Lower leg skin (tissue), 4 donors: ENCODE data around the gene C1orf210. TPM values are rescaled to one million over a fixed set of nuclear protein-coding genes. Genes with fewer than 3 reads are reported as not detected.

ENCODE experiments used
- DNase-seq, 2 donors: peaks; one replicate each; pipeline ENCODE4 v3.0.0-alpha.2; 2019; ENCODE audit warnings: low spot score in 2 of 2
- H3K4me3 ChIP-seq: fragments of 200-600 bp; sonication (generic); 2 replicates; pipeline ENCODE4 v1.5.1; 2017; ENCODE audit warnings: mild to moderate bottlenecking, low read depth; ENCODE audit not compliant: poor library complexity, severe bottlenecking
- CTCF ChIP-seq, 3 donors: fragments of 450-650 bp; IDR thresholded peaks; one replicate each; pipeline ENCODE4 v1.5.1; 2016; ENCODE audit warnings: antibody characterized with exemption in 3 of 3, mild to moderate bottlenecking in 3 of 3, moderate library complexity in 2 of 3
- POLR2A ChIP-seq, 2 donors: fragments of 450-650 bp; IDR thresholded peaks; one replicate each; pipeline ENCODE4 v1.6.1; 2016 to 2017; ENCODE audit warnings: antibody characterized with exemption in 2 of 2, mild to moderate bottlenecking in 1 of 2, moderate library complexity in 1 of 2
- whole genome bisulfite sequencing, 2 donors: methylation state at CpG; one replicate each; pipeline ENCODE4 v1.1.5; 2018; 5-methylcytosine and 5-hydroxymethylcytosine counted together
- intact Hi-C: fragments of 100-400 bp; cut with DNase I; formaldehyde crosslinking; loops from one replicate; pipeline ENCODE4 v1.15.0; 2023; ENCODE audit warnings: low total_unique reads
- total RNA-seq, 4 donors: library from RNA; depleted of rRNA; stranded (reverse); fragments of >200 nt; gene quantifications; one replicate each; pipeline ENCODE4 v1.1.0, GENCODE V29; 2016

The C1orf210 gene
- total RNA-seq, 4 donors from 2014 or later: 16.1 to 28.2 (median 25.4) TPM

- 87 to 88% methylated on average over 6 of the region's 6 CpGs for WGBS, 2 donors
Observed at GRCh38 chr1:43305926-43306687, 20.7 kb upstream of the C1orf210 start.

GRCh38 chr1:43305461-43305860 is 20.1 kb upstream of the C1orf210 start:
- 70 to 93% methylated on average over 3 of the region's 3 CpGs for WGBS, 2 donors
- no peak overlapping the region for H3K4me3 ChIP-seq
- DNase-seq: no peak
- TF ChIP-seq POLR2A (IDR thresholded peaks at IDR 0.05) (no peak), CTCF (IDR thresholded peaks at IDR 0.05) (no peak)
- intact Hi-C loops: no loop called here

More at GRCh38 chr1:43305926-43306687, 20.7 kb upstream of the C1orf210 start:
- TF ChIP-seq CTCF (IDR thresholded peaks at IDR 0.05) (no peak), POLR2A (IDR thresholded peaks at IDR 0.05) (no peak)
- intact Hi-C loops: no loop called here
- no peak for DNase-seq
- no peak overlapping the region for H3K4me3 ChIP-seq

- DNase-seq: no peak
- TF ChIP-seq CTCF (IDR thresholded peaks at IDR 0.05): no peak
- no peak for TF ChIP-seq POLR2A (IDR thresholded peaks at IDR 0.05)
Observed at GRCh38 chr1:43304771-43305300, 19.5 kb upstream of the C1orf210 start.

GRCh38 chr1:43304314-43304681 is 18.9 kb upstream of the C1orf210 start:
- H3K4me3 ChIP-seq: no peak overlapping the region
- intact Hi-C loops: no loop called here
- no peak for DNase-seq

More at GRCh38 chr1:43304771-43305300, 19.5 kb upstream of the C1orf210 start:
- intact Hi-C loops: no loop called here
- WGBS, 2 donors: 92 to 93% methylated on average over 46 of the region's 46 CpGs
- H3K4me3 ChIP-seq: no peak overlapping the region

GRCh38 chr1:43303471-43304313 is 18.3 kb upstream of the C1orf210 start:
- intact Hi-C loops: no loop called here
- 68 to 70% methylated on average over 8 of the region's 8 CpGs for WGBS, 2 donors
- no peak overlapping the region for H3K4me3 ChIP-seq
- no peak for TF ChIP-seq POLR2A (IDR thresholded peaks at IDR 0.05)
- no peak for TF ChIP-seq CTCF (IDR thresholded peaks at IDR 0.05)
- DNase-seq: no peak

More at GRCh38 chr1:43304314-43304681, 18.9 kb upstream of the C1orf210 start:
- no peak for TF ChIP-seq CTCF (IDR thresholded peaks at IDR 0.05)
- 52 to 56% methylated on average over 8 of the region's 8 CpGs for WGBS, 2 donors
